ENCODE data around the gene USP35. TPM values are rescaled to one million over a fixed set of nuclear protein-coding genes. Genes with fewer than 3 reads are reported as not detected.
"Not testable (repeated sequence)": the region's sequence is repeated elsewhere in the genome, so short reads cannot be mapped to it uniquely, and the experiment has no call there.

Gene USP35
- total RNA-seq, 2 experiments from 2014 or later, result 8.5 to 10.6 TPM

GRCh38 chr11:78158987-78159652, 29.6 kb upstream of the USP35 start:
- CTCF ChIA-PET, result interaction anchor here (1.1 kb wide), 1 partner anchor 29 kb away, joined by 3 read pairs; the partner anchor contains the start of gene KCTD21
- Mint-ChIP-seq H3K4me3 (no peak overlapping the region), H3K27me3 (no peaks in the 10 kb centered on the region)

GRCh38 chr11:78160557-78160956, 28.2 kb upstream of the USP35 start:
- CTCF ChIA-PET, result interaction anchor here (1.1 kb wide), 1 partner anchor 28 kb away, joined by 3 read pairs; the partner anchor contains the start of gene KCTD21
- no peaks in the 10 kb centered on the region for H3K9me3 Mint-ChIP-seq (ENCODE audit: low read depth)
- DNase-seq (no peak), ATAC-seq (no peak)
- H3K4me1 Mint-ChIP-seq, result no peaks in the 10 kb centered on the region
- no peaks in the 10 kb centered on the region for H3K36me3 Mint-ChIP-seq
- no peak overlapping the region for H3K4me3 Mint-ChIP-seq
- H3K27me3 Mint-ChIP-seq, result no peaks in the 10 kb centered on the region
- no peak overlapping the region for H3K27ac Mint-ChIP-seq

More at GRCh38 chr11:78158987-78159652, 29.6 kb upstream of the USP35 start:
- ATAC-seq (no peak), DNase-seq (no peak)
- H3K4me1 Mint-ChIP-seq, result no peaks in the 10 kb centered on the region
- no peaks in the 10 kb centered on the region for H3K9me3 Mint-ChIP-seq (ENCODE audit: low read depth)
- no peak overlapping the region for H3K27ac Mint-ChIP-seq
- no peaks in the 10 kb centered on the region for H3K36me3 Mint-ChIP-seq

GRCh38 chr11:78161346-78161745, 27.4 kb upstream of the USP35 start:
- no peak overlapping the region for H3K4me3 Mint-ChIP-seq
- H3K9me3 Mint-ChIP-seq (ENCODE audit: low read depth), result no peaks in the 10 kb centered on the region
- H3K36me3 Mint-ChIP-seq, result no peaks in the 10 kb centered on the region
- CTCF ChIA-PET, result no interaction called here
- H3K27ac Mint-ChIP-seq, result no peak overlapping the region
- no peak for DNase-seq
- no peaks in the 10 kb centered on the region for H3K27me3 Mint-ChIP-seq
- ATAC-seq, result no peak
- H3K4me1 Mint-ChIP-seq, result no peaks in the 10 kb centered on the region

DNA sequence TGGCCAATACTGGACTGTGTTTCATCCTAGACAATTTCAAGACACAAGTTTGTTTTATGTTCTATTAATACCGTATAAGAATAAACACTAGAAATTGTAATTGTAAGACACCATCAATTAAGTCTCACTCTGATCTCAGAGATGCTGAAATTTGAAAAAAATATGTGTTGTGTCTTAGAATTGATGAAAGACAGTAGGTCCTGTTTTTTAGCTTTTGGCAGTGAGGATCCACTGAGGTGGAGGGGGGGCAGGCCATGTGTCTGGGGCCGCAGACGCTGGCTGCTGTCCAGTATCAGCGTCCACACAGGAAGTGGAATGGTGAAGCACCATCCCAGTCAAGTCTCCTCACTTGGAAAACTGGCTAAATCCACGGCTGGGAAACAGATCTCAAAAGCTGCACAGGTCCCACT, 26.8 kb upstream of the USP35 start:
- ATAC-seq, result no peak
- H3K36me3 Mint-ChIP-seq, result no peaks in the 10 kb centered on the region
- no peak overlapping the region for H3K4me3 Mint-ChIP-seq
- CTCF ChIA-PET, result no interaction called here
- no peaks in the 10 kb centered on the region for H3K9me3 Mint-ChIP-seq (ENCODE audit: low read depth)
- no peak overlapping the region for H3K27ac Mint-ChIP-seq
- no peaks in the 10 kb centered on the region for H3K27me3 Mint-ChIP-seq
- DNase-seq, result no peak
- H3K4me1 Mint-ChIP-seq, result no peaks in the 10 kb centered on the region

GRCh38 chr11:78163828-78164227, 24.9 kb upstream of the USP35 start:
- no peaks in the 10 kb centered on the region for H3K4me1 Mint-ChIP-seq
- no peak overlapping the region for H3K27ac Mint-ChIP-seq
- no peak for ATAC-seq
- H3K9me3 Mint-ChIP-seq (ENCODE audit: low read depth), result no peaks in the 10 kb centered on the region
- no peaks in the 10 kb centered on the region for H3K36me3 Mint-ChIP-seq
- CTCF ChIA-PET, result no interaction called here
- DNase-seq, result no peak
- no peaks in the 10 kb centered on the region for H3K27me3 Mint-ChIP-seq
- no peak overlapping the region for H3K4me3 Mint-ChIP-seq

- H3K27ac Mint-ChIP-seq, result no peak overlapping the region
- no peaks in the 10 kb centered on the region for H3K9me3 Mint-ChIP-seq (ENCODE audit: low read depth)
- no peaks in the 10 kb centered on the region for H3K4me1 Mint-ChIP-seq
- CTCF ChIA-PET, result no interaction called here
- DNase-seq (no peak), ATAC-seq (no peak)
- H3K4me3 Mint-ChIP-seq, result no peak overlapping the region
- no peaks in the 10 kb centered on the region for H3K36me3 Mint-ChIP-seq
- no peaks in the 10 kb centered on the region for H3K27me3 Mint-ChIP-seq
Observed at GRCh38 chr11:78164471-78164870, 24.2 kb upstream of the USP35 start.

- CTCF ChIA-PET, result no interaction called here
- Mint-ChIP-seq H3K27ac (no peak overlapping the region), H3K27me3 (no peaks in the 10 kb centered on the region), H3K9me3 (ENCODE audit: low read depth) (no peaks in the 10 kb centered on the region), H3K4me3 (no peak overlapping the region), H3K36me3 (no peaks in the 10 kb centered on the region), H3K4me1 (no peaks in the 10 kb centered on the region)
- ATAC-seq, result no peak
- no peak for DNase-seq
Observed at GRCh38 chr11:78166855-78167469, 21.8 kb upstream of the USP35 start.

- no peaks in the 10 kb centered on the region for H3K27me3 Mint-ChIP-seq
- H3K4me1 Mint-ChIP-seq, result no peaks in the 10 kb centered on the region
- no peak for ATAC-seq
- H3K27ac Mint-ChIP-seq, result no peak overlapping the region
- DNase-seq, result no peak
- CTCF ChIA-PET, result no interaction called here
- H3K36me3 Mint-ChIP-seq, result peaks cover 3% of the 10 kb centered on the region
- no peak overlapping the region for H3K4me3 Mint-ChIP-seq
- no peaks in the 10 kb centered on the region for H3K9me3 Mint-ChIP-seq (ENCODE audit: low read depth)
Observed at GRCh38 chr11:78168539-78169477, 19.9 kb upstream of the USP35 start.

DNA sequence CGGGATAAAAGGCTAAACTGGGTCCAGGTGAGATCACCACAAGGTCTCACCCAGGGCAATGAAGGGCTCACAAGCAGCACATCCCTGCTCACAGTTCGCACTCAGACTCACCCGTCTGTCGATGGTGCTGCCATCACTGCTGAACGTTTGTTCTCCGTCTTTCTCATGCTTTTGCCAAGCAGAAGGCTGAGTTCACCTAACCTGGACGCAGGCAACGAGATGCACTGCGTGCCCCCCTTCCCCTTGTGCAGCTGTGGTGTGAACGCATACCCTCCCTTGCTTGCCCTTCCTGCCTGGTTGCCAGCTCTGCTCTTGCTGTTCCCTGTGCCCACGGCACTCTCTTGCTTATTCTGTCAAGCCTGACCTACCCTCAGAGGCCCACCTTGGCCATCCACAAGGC, 18.3 kb upstream of the USP35 start:
- ATAC-seq, result no peak
- CTCF ChIA-PET, result interaction anchor here (1.6 kb wide), 1 partner anchor 124 kb away, joined by 4 read pairs; no protein-coding TSS in a partner anchor
- H3K4me3 Mint-ChIP-seq, result no peak overlapping the region
- H3K27me3 Mint-ChIP-seq, result no peaks in the 10 kb centered on the region
- H3K27ac Mint-ChIP-seq, result no peak overlapping the region
- H3K36me3 Mint-ChIP-seq, result peaks cover 5% of the 10 kb centered on the region
- no peak for DNase-seq
- no peaks in the 10 kb centered on the region for H3K4me1 Mint-ChIP-seq
- H3K9me3 Mint-ChIP-seq (ENCODE audit: low read depth), result no peaks in the 10 kb centered on the region

- CTCF ChIA-PET, result interaction anchor here (1.6 kb wide), 1 partner anchor 125 kb away, joined by 4 read pairs; no protein-coding TSS in a partner anchor
- Mint-ChIP-seq H3K27ac (no peak overlapping the region), H3K9me3 (ENCODE audit: low read depth) (no peaks in the 10 kb centered on the region), H3K4me3 (no peak overlapping the region), H3K27me3 (no peaks in the 10 kb centered on the region), H3K36me3 (peaks cover 5% of the 10 kb centered on the region), H3K4me1 (no peaks in the 10 kb centered on the region)
- ATAC-seq, result no peak
- DNase-seq, result no peak
Observed at GRCh38 chr11:78170874-78171549, 17.7 kb upstream of the USP35 start.

DNA sequence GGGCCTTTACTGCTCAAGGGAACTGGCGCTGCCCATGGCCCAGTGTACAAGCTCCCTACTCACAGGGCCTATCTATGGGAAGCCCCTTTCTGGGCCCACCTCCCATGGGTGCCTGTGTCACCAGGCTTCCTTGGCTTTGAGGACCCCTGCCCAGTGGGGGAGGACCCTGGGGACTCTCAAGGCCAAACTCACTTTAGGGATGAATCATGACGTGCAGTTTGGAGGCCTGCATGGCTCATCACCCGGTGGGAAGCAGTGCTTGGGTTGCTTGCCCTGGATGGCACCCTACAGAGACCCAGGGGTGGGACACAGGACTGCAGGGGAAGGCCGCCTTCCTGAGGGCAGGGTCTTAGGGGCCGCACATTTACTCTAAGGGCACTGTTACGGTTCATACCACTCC, 16.8 kb upstream of the USP35 start:
- no peak overlapping the region for H3K27ac Mint-ChIP-seq
- DNase-seq, result no peak
- ATAC-seq, result no peak
- no peaks in the 10 kb centered on the region for H3K27me3 Mint-ChIP-seq
- no peaks in the 10 kb centered on the region for H3K9me3 Mint-ChIP-seq (ENCODE audit: low read depth)
- CTCF ChIA-PET, result no interaction called here
- no peaks in the 10 kb centered on the region for H3K4me1 Mint-ChIP-seq
- no peak overlapping the region for H3K4me3 Mint-ChIP-seq
- peaks cover 11% of the 10 kb centered on the region for H3K36me3 Mint-ChIP-seq

DNA sequence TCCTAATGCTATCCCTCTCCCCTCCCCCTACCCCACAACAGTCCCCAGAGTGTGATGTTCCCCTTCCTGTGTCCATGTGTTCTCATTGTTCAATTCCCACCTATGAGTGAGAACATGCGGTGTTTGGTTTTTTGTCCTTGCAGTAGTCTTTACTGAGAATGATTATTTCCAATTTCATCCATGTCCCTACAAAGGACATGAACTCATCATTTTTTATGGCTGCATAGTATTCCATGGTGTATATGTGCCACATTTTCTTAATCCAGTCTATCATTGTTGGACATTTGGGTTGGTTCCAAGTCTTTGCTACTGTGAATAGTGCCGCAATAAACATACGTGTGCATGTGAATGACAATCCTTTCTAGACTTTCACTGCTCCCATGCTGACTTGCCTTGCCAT, 12.9 kb upstream of the USP35 start:
- peaks cover 13% of the 10 kb centered on the region for H3K36me3 Mint-ChIP-seq
- H3K27me3 Mint-ChIP-seq; H3K9me3 Mint-ChIP-seq (ENCODE audit: low read depth); H3K27ac Mint-ChIP-seq; DNase-seq; H3K4me3 Mint-ChIP-seq; ATAC-seq; H3K4me1 Mint-ChIP-seq: not testable (repeated sequence)
- CTCF ChIA-PET, result interaction anchor here (0.9 kb wide), 1 partner anchor 62 kb away, joined by 3 read pairs; no protein-coding TSS in a partner anchor

DNA sequence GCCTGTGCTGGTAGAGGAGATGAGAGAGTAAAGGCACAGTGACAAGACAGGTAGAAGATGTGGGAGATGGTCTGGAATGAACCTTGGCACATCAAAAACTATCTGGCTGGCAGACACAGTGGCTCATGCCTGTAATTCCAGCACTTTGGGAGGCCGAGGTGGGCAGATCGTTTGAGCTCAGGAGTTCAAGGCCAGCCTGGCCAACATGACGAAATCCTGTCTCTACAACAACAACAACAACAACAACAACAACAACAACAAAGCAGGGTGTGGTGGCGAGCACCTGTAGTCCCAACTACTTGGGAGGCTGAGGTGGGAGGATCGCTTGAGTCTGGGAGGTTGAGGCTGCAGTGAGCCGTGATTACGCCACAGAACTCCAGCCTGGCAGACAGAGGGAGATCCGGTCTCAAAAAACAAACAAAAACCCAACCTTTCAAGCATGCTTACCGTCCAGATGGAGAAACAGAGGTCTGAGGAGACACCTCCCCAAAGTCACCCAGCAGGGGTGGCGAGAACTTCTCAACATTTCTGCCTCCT, 12.0 kb upstream of the USP35 start:
- Mint-ChIP-seq H3K36me3 (peaks cover 17% of the 10 kb centered on the region), H3K4me1 (no peaks in the 10 kb centered on the region), H3K27me3 (no peaks in the 10 kb centered on the region), H3K27ac (no peak overlapping the region), H3K4me3 (no peak overlapping the region), H3K9me3 (ENCODE audit: low read depth) (no peaks in the 10 kb centered on the region)
- CTCF ChIA-PET, result no interaction called here
- ATAC-seq, result no peak
- no peak for DNase-seq
